NCI-H146 treated with DMSO at 0.1 percent for 48 hours (cell line): ENCODE measurements around the gene PCBP4.

Experiments
- DNase-seq: peaks from one replicate; lab custom pipeline; 2025; ENCODE audit not compliant: unreplicated experiment; lab: John Stamatoyannopoulos, UW

The PCBP4 gene

GRCh38 chr3:51955893-51956770 is 11.1 kb downstream of the PCBP4 start:
- no peak for DNase-seq

GRCh38 chr3:51955175-51955892 is 11.9 kb downstream of the PCBP4 start, which contains the start of gene GPR62:
GPR62 (plus strand) TSS chr3:51955381; CDS start chr3:51955653, 272 bp downstream.
- no peak for DNase-seq

- no peak for DNase-seq
Observed at GRCh38 chr3:51954713-51955112, 12.5 kb downstream of the PCBP4 start.

DNA sequence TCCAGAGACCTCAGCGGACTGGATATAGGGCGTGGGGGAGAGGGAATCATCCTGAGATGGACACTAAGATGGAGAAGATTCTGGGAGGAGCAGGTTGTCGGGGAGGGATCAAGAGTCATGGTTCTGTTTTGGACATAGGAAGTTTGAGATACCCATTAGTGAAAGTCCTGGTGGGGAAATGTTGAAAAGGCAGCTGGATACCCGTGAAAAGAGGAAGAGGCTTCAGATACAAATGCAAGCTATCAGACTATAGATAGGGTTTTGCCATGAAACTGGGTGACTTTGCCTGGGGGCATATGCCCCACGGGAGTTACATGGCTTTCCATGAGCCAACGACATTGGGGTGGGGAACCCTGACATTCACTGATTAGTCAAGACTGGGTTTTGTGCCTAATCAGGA is 13.1 kb downstream of the PCBP4 start:
- DNase-seq: no peak

DNA sequence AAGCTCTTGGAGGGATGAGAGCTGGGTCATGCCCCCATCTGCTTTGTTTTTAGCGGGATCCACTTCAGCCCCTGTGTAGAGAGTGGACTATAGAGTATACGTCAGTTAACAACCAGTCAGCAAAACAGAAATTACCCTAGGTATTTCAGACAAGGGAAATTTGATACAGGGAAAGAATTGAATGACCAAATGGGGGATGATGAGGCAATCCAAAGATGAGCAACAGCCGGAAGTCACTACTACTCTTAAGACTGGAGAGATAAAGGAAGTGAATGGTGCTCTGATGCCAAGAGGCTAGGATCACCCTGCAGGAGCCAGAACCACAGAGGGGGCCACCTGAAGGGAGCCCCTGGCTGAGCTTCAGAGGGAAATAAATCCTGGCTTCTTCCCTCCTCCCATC is 13.8 kb downstream of the PCBP4 start:
- DNase-seq: no peak

- DNase-seq: no peak
Observed at GRCh38 chr3:51950899-51951298, 16.4 kb downstream of the PCBP4 start.

DNA sequence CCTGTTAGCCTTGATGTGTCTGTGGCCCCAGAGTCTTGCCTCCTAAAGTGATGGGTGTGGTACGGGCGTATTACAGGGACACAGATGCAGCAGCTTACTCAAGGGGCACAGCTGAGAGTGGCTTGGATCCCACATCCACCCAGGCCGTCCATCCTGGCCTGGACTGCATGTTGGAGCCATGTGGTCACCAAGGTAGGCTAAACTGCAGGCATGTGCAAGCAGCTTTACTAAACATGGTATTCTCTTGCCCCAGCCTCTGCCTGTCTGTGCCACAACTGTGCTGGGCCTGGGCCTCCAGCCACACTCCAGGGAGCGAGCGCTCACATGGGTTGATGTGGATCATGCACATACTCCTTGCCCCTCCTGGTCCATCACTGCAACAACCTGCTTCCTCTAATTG is 18.1 kb downstream of the PCBP4 start:
- DNase-seq: no peak

- DNase-seq: no peak
Observed at GRCh38 chr3:51948016-51948580, 19.2 kb downstream of the PCBP4 start.

DNA sequence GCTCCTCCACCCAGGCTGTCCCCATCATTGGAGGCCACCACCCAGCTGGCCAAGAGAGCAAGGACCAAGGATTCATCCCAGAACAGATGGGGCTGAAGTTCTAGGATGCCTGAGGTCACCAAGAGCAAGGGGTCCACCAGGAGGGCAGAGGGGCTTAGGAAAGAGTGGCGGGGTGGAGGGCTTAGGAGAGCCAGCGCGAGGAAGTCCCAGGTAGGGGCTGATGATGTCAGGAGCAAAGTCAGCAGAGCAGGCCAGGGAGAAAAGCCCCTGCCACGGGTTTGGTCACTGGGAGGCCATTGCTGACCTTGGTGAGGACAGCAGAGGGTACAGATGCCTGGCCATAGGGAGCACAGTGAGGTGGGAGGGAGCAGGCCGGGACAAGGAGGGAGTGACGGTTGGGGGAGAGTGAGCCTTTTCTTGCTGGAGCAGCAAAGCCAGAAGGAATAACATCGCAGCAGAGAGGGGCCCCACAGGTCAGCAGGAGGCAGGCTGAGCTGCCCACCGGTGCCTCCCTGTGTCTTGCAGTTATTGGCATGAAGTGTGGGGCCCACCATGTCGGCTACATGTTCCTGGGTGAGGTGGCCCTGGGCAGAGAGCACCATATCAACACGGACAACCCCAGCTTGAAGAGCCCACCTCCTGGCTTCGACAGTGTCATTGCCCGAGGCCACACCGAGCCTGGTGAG is 19.9 kb downstream of the PCBP4 start:
- no peak for DNase-seq

- no peak for DNase-seq
Observed at GRCh38 chr3:51946796-51947195, 20.5 kb downstream of the PCBP4 start.

GRCh38 chr3:51945926-51946705 is 21.1 kb downstream of the PCBP4 start:
- no peak for DNase-seq

DNA sequence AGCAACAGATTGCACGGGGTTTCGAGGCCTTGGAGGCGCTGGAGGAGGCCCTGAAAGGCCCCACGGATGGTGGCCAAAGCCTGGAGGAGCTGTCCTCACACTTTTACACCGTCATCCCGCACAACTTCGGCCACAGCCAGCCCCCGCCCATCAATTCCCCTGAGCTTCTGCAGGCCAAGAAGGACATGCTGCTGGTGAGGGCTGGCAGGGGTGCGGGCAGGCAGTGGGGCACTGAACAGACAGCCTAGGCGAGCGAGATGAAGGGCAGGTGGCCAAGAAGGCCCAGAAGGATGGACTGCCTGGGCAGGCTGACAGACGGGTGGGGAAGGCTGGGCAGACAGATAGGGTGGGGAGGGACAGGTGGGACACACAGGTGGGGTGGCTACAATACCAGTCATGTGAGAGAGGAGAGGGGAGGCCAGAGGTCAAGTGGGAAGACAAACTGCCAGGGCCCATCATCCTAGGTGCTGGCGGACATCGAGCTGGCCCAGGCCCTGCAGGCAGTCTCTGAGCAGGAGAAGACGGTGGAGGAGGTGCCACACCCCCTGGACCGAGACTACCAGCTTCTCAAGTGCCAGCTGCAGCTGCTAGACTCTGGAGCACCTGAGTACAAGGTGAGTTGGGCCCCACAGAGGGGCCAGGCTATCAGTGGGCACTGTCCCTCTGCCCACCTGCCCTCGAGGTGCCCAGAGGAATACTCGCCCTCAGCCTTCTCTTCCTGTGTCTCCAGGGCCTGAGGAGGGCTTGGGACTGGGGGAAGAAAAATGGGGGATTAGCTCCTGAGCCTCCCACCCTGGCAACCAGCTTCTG is 22.0 kb downstream of the PCBP4 start:
- DNase-seq: no peak

- no peak for DNase-seq
Observed at GRCh38 chr3:51944451-51945021, 22.7 kb downstream of the PCBP4 start.

- no peak for DNase-seq
Observed at GRCh38 chr3:51943451-51944391, 23.5 kb downstream of the PCBP4 start.

DNA sequence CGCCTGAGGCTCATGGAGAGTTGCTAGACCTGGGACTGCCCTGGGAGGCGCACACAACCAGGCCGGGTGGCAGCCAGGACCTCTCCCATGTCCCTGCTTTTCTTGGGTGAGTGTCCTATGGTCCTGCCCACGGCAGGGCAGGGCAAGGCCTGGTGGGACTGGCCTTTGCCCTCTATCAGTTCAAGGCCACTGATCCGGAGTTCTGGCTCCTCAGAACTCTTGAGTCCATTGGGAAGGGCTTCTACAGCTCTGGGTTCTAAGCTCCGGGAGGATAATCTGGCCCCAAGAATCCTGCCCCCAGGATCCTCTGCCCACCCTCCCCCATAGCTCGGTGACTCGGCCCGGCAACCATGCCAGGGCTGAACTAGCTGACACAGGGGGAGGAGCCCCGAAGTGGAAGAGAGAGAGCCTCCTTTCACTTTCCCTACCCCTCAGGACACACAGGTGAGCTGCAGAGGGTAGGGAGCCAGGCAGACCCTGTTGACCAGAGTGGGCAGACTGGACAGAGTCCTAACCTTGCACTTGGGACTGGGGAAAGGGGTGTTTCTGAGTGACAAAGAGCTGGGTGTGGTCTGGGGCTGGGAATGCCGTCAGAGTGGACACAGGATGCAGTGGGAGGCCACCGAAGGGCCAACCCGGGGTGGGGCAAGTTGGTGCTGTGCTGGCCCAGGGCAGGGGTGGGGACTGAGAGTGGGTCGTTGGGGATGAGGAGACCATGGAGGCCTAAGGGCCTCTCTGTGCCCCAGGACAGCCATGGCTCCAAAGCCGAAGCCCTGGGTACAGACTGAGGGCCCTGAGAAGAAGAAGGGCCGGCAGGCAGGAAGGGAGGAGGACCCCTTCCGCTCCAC is 24.4 kb downstream of the PCBP4 start:
- no peak for DNase-seq

- DNase-seq: peak; percentile 92
Observed at GRCh38 chr3:51941798-51942602, 25.3 kb downstream of the PCBP4 start, which contains the start of the genes PARP3 and RRP9. PARP3 (plus strand) TSS chr3:51942363; CDS start chr3:51943356, 993 bp downstream. RRP9 (minus strand) TSS chr3:51941904; CDS start chr3:51941867, 37 bp downstream.
